ENCODE measurements around the gene AMHR2.

The AMHR2 gene

GRCh38 chr12:53463802-53464560 is 40.3 kb downstream of the AMHR2 start:
- no peak for TF ChIP-seq CREB1 (IDR thresholded peaks at IDR 0.05; ENCODE audit: low read depth)
- TF ChIP-seq EGR1 (IDR thresholded peaks at IDR 0.05): no peak
- TF ChIP-seq FOXM1 (IDR thresholded peaks at IDR 0.05; ENCODE audit: borderline replicate concordance, low read depth): no peak
- no peak for TF ChIP-seq YY1 (IDR thresholded peaks at IDR 0.05; ENCODE audit: low read depth)
- no peak for TF ChIP-seq ZBTB7A (IDR thresholded peaks at IDR 0.05; ENCODE audit: low read depth)
- no peak for TF ChIP-seq REST (IDR thresholded peaks at IDR 0.05; ENCODE audit: low read depth)
- no peak for TF ChIP-seq RAD21 (IDR thresholded peaks at IDR 0.05; ENCODE audit: low read depth)
- TF ChIP-seq TCF12 (IDR thresholded peaks at IDR 0.05; ENCODE audit: low read depth): no peak
- no peak for TF ChIP-seq USF1 (IDR thresholded peaks at IDR 0.05)
- TF ChIP-seq EP300 (IDR thresholded peaks at IDR 0.05; ENCODE audit: borderline replicate concordance): no peak
- no peak for TF ChIP-seq TAF1 (IDR thresholded peaks at IDR 0.05; ENCODE audit: low read depth)

- TF ChIP-seq CEBPB (IDR thresholded peaks at IDR 0.05) (no peak), TAF1 (IDR thresholded peaks at IDR 0.05; ENCODE audit: low read depth) (no peak), EGR1 (IDR thresholded peaks at IDR 0.05) (no peak)
Measured at GRCh38 chr12:53464685-53465418, 41.2 kb downstream of the AMHR2 start.

GRCh38 chr12:53465679-53466078 is 42.0 kb downstream of the AMHR2 start:
- no peak for TF ChIP-seq EGR1 (IDR thresholded peaks at IDR 0.05)
- TF ChIP-seq FOXM1 (IDR thresholded peaks at IDR 0.05; ENCODE audit: borderline replicate concordance, low read depth): no peak
- TF ChIP-seq CEBPB (IDR thresholded peaks at IDR 0.05): no peak
- TF ChIP-seq TCF12 (IDR thresholded peaks at IDR 0.05; ENCODE audit: low read depth): no peak
- TF ChIP-seq ZBTB7A (IDR thresholded peaks at IDR 0.05; ENCODE audit: low read depth): no peak
- no peak for TF ChIP-seq YY1 (IDR thresholded peaks at IDR 0.05; ENCODE audit: low read depth)
- TF ChIP-seq TAF1 (IDR thresholded peaks at IDR 0.05; ENCODE audit: low read depth): no peak

- TF ChIP-seq CEBPB (IDR thresholded peaks at IDR 0.05) (no peak), ZBTB7A (IDR thresholded peaks at IDR 0.05; ENCODE audit: low read depth) (no peak), RAD21 (IDR thresholded peaks at IDR 0.05; ENCODE audit: low read depth) (no peak), YY1 (IDR thresholded peaks at IDR 0.05; ENCODE audit: low read depth) (no peak), NFIC (IDR thresholded peaks at IDR 0.05) (no peak), REST (IDR thresholded peaks at IDR 0.05; ENCODE audit: low read depth) (no peak)
Measured at GRCh38 chr12:53466640-53467039, 43.0 kb downstream of the AMHR2 start.

GRCh38 chr12:53467082-53467481 is 43.4 kb downstream of the AMHR2 start:
- TF ChIP-seq CREB1 (IDR thresholded peaks at IDR 0.05; ENCODE audit: low read depth) (no peak), ZBTB7A (IDR thresholded peaks at IDR 0.05; ENCODE audit: low read depth) (no peak), EP300 (IDR thresholded peaks at IDR 0.05; ENCODE audit: borderline replicate concordance) (no peak), USF1 (IDR thresholded peaks at IDR 0.05) (no peak), REST (IDR thresholded peaks at IDR 0.05; ENCODE audit: low read depth) (no peak), FOXM1 (IDR thresholded peaks at IDR 0.05; ENCODE audit: borderline replicate concordance, low read depth) (no peak), EGR1 (IDR thresholded peaks at IDR 0.05) (no peak)
